HG03066 (cell line): ENCODE results near the gene ZNF611.
"Not testable (repeated sequence)": the region's sequence is repeated elsewhere in the genome, so short reads cannot be mapped to it uniquely, and the experiment has no call there.

Source experiments
- ATAC-seq: cut with Tn5 transposase; IDR thresholded peaks from one replicate; pipeline ENCODE4 v1.9.1; 2021; ENCODE audit warnings: low read depth; ENCODE audit not compliant: unreplicated experiment

Gene ZNF611

GRCh38 chr19:52687684-52688083 lies 47.2 kb downstream of the ZNF611 start:
- ATAC-seq: no peak

GRCh38 chr19:52685811-52686210 lies 49.0 kb downstream of the ZNF611 start:
- no peak for ATAC-seq

- not testable (repeated sequence) for ATAC-seq
These were observed 53.6 kb downstream of the ZNF611 start for GRCh38 chr19:52681216-52681615.

DNA sequence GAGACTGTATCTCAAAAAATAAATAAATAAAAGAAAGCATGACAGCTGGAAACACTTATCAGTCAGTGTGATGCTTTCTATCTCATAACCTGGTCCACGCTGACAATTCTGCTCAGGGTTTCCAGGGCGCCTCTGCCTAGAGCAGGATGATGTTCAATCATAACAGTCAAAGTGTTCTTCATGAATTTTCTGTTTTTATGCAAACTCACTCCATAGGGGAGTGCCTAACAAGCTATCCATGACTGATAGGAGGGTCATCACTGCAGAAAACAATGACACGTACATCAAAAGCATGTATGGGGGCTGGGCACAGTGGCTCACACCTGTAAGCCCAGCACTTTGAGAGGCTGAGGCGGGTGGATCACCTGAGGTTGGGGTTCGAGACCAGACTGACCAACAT lies 55.2 kb downstream of the ZNF611 start:
- no peak for ATAC-seq

DNA sequence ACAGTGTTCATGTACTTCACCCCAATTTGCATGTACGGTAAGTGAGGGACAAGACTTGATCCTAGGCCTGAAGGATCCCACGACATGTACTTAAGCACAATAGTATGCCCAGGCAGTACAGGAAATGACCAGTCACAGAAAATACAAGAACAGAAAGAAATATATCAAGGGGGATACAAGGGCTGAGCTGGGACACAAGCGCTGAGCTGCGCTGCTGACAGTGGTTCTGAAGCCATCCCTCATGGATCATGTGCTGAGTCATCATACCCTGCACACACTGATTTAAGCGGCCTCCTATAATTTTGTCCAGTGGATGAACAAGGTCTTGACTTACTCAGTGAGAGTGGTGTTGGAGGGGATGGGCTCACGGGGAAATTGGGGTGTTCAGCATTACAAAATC lies 59.6 kb downstream of the ZNF611 start:
- not testable (repeated sequence) for ATAC-seq

- ATAC-seq: no peak
These were observed 61.8 kb downstream of the ZNF611 start for GRCh38 chr19:52673014-52673413.

DNA sequence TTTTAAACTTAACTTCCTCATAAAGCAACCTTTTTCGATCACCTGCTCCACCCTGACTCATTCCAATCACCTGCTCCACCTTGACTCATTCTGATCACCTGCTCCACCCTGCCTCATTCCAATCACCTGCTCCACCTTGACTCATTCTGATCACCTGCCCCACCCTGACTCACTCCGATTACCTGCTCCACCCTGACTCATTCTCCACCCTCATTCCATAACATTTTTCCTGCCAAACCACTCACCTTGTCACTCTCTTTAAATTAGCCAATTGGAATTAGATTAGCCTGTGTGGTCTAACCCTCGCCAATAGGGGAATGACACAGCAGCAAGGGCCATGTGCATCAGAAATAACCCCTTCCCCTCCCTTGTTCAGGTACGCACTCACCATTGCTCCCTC lies 64.8 kb downstream of the ZNF611 start:
- no peak for ATAC-seq

GRCh38 chr19:52669586-52669985 lies 65.3 kb downstream of the ZNF611 start:
- ATAC-seq: no peak

DNA sequence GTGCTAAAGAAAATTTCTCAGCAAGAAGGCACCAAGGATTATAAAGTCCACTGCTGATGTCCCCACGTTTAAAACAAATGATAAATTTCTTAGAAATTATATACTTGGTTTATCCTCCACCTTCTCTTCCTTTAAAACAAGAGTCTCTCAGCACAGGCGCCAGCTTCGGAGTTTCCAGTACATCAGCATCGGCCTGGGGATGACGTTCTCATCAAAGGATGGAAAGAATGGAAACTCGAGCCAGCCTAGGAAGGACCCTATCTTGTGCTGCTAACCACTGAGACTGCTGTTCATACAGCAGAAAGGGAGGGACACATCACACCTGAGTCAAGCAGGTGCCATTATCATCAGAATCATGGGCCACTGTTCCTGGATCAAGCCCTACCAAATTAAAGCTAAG lies 66.9 kb downstream of the ZNF611 start:
- no peak for ATAC-seq

GRCh38 chr19:52666506-52666905 lies 68.3 kb downstream of the ZNF611 start:
- no peak for ATAC-seq

DNA sequence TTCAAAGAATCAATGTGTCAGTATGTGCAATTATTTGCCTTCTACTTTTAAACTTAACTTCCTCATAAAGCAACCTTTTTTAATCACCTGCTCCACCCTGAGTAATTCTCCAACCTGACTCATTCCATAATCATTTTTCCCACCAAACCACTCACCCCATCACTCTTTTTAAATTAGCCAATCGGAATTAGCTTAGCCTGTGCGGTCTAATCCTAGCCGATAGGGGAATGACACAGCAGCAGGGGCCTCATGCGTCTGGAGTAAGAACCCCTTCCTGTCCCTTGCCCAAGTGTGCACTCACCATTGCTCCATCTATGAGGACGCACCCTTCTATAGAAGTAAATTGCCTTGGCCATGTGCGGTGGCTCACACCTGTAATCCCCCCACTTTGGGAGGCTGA lies 69.3 kb downstream of the ZNF611 start:
- no peak for ATAC-seq

DNA sequence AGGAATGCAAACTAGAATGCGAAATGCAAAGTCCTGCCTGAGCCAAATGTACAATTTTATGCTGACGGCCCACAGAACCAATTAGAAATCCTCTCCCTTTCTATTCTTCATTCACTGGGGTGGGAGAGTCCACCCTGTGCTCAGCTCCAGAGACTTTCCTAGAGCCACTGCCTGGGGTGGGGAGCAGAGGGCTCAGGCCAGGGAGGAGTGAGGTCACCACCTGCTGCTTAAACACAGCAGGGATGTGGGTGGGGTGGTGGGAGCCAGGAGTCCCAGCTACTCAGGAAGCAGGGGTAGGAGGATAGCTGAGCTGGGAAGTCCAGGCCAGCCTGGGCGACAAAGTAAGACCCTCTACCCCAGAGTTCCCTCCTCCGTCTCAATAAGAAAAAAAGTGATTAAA lies 69.8 kb downstream of the ZNF611 start:
- ATAC-seq: no peak

DNA sequence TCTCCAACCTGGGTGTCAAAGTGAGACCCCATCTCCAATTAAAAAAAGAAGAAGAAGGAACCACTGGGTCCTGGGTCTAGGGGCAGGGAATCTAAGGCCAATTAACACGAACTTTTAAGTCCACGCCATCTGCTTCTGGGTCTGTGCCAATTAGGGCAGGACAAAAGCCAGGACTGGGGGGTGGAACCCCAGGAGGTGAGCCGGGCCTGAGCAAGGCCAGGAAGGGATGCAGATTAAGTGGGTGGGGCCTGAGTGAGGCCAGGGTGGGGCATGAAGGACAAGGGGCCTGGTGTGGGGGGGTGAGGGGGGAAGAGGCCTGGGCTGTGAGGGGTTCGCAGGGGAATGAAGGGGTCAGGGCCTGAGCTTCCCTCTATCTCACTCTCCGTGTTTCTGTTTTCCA lies 70.4 kb downstream of the ZNF611 start:
- ATAC-seq: no peak

DNA sequence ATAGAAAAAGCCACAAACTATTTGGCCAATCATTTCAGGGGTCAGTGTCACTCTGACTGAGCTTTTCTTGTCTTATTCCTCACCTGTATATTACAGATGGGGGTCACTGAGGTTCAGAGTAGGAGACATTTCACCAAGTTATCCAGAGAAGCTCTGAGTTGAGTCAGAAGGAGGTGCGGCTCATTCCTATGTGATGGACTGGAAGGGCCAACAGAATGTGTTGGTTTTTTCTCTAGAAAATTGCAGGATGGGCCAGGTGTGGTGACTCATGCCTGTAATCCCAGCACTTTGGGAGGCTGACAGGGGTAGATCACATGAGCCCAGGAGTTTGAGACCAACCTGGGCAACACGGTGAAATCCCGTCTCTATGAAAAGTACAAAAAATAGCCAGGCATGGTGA lies 72.2 kb downstream of the ZNF611 start:
- no peak for ATAC-seq

- no peak for ATAC-seq
These were observed 73.9 kb downstream of the ZNF611 start for GRCh38 chr19:52660981-52661380.

DNA sequence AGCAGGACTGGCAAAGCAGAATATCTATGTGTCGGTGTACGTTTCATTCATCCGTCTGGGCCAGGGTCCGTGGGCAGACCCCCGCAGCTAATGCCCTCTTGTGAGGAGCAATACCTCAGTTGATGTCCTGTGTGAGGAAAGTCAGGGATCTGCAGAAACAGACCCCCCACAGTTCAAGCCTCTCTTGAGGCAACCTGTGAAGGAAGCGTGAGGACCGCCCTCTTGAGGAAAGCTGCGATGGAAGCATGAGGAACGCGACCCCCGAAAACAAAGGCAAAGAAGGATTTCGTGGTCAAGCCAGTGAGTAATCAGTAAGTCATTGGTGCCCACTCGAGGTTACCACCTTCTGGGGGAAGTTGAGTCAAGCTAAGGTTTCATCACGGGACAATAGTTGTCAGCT lies 75.8 kb downstream of the ZNF611 start:
- ATAC-seq: no peak

- ATAC-seq: no peak
These were observed 76.2 kb downstream of the ZNF611 start for GRCh38 chr19:52658595-52658994.

DNA sequence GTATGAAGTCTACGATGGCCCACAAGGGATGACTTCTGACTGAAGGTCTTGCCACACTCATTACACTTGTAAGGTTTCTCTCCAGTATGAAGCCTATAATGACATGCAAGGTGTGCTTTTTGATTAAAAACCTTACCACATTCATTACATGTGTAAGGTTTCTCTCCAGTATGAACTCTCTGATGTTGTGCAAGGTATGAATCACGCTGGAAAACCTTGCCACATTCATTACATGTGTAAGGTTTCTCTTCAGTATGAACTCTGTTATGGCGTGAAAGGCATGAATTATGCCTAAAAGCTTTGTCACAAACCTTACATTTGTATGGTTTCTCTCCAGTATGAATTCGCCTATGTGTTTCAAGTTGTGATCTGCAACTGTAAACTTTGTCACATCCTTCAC lies 81.7 kb downstream of the ZNF611 start:
- no peak for ATAC-seq
